GM12878 (cell line): ENCODE data around the gene WTAP.

Source experiments
- CEBPZ ChIP-seq: fragments of 150-350 bp; IDR thresholded peaks from 2 replicates; pipeline ENCODE4 v1.6.1; 2016; ENCODE audit warnings: low read depth, low read length
- EZH2 ChIP-seq: IDR thresholded peaks from 2 replicates; pipeline ENCODE4 v1.6.1; 2012; ENCODE audit warnings: low read depth, mild to moderate bottlenecking, control low read depth, inconsistent platforms, low read length, borderline replicate concordance; ENCODE audit not compliant: control insufficient read depth
- MXI1 ChIP-seq: fragments of 150-350 bp; IDR thresholded peaks from 2 replicates; pipeline ENCODE4 v1.6.1; 2011; ENCODE audit warnings: low read depth, mild to moderate bottlenecking, inconsistent platforms, low read length, improper control_type of control experiment
- POLR2A ChIP-seq: IDR thresholded peaks from 2 replicates; pipeline ENCODE4 v1.6.1; 2011; ENCODE audit warnings: low read depth, mild to moderate bottlenecking, low read length
- POLR2AphosphoS2 ChIP-seq: IDR thresholded peaks from 2 replicates; pipeline ENCODE4 v1.6.1; 2011; ENCODE audit warnings: low read depth, mild to moderate bottlenecking, low read length, improper control_type of control experiment, moderate library complexity
- RAD21 ChIP-seq: IDR thresholded peaks from 2 replicates; pipeline ENCODE4 v1.6.1; 2011; ENCODE audit warnings: mild to moderate bottlenecking, low read depth, low read length, moderate library complexity; ENCODE audit not compliant: insufficient read depth
- RELA ChIP-seq: fragments of 450-650 bp; IDR thresholded peaks from 2 replicates; pipeline ENCODE4 v1.8.0; 2014; ENCODE audit warnings: borderline replicate concordance; ENCODE audit not compliant: partially characterized antibody
- ZNF592 ChIP-seq: fragments of 450-650 bp; IDR thresholded peaks from 2 replicates; pipeline ENCODE4 v1.6.1; 2017; ENCODE audit warnings: mild to moderate bottlenecking, moderate library complexity
- TF ChIP-seq, protein P1 (sequence below), 3 experiments: IDR thresholded peaks in 2 of 3; conservative IDR thresholded peaks in 1 of 3; 2 replicates each; pipeline ENCODE4 v1.5.1; 2011; ENCODE audit warnings: low read depth in 3 of 3, low read length in 3 of 3, mild to moderate bottlenecking in 3 of 3, control low read depth in 2 of 3, moderate library complexity in 2 of 3, inconsistent platforms in 1 of 3, mixed read lengths in 1 of 3; ENCODE audit not compliant: control insufficient read depth in 2 of 3, insufficient read depth in 1 of 3; ENCODE audit errors: extremely low read depth in 1 of 3

DNA sequence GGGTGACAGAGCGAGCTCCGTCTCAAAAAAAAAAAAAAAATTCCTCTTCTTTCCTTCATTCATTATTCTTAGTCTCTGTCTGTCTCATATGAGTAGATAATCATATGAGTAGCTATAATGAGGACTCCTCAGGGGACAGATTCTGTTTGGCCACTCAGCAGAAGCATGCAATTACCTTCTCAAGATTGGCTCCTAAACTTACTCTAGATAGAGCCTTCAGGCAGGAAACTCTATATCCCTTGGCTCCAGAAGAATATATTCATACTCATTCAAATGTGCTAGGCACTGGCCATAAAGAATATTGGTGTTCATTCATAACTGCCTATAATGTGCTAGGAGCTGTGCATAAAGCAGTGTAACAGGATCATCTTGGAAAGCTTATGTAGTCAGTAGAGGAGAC lies 32.3 kb downstream of the WTAP start:
- TF ChIP-seq POLR2AphosphoS2 (no peak), RELA (no peak), RAD21 (no peak), EZH2 (no peak), MXI1 (no peak), POLR2A (no peak), CEBPZ (no peak), ZNF592 (no peak)
- TF ChIP-seq, protein P1, sequence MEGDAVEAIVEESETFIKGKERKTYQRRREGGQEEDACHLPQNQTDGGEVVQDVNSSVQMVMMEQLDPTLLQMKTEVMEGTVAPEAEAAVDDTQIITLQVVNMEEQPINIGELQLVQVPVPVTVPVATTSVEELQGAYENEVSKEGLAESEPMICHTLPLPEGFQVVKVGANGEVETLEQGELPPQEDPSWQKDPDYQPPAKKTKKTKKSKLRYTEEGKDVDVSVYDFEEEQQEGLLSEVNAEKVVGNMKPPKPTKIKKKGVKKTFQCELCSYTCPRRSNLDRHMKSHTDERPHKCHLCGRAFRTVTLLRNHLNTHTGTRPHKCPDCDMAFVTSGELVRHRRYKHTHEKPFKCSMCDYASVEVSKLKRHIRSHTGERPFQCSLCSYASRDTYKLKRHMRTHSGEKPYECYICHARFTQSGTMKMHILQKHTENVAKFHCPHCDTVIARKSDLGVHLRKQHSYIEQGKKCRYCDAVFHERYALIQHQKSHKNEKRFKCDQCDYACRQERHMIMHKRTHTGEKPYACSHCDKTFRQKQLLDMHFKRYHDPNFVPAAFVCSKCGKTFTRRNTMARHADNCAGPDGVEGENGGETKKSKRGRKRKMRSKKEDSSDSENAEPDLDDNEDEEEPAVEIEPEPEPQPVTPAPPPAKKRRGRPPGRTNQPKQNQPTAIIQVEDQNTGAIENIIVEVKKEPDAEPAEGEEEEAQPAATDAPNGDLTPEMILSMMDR (IDR thresholded peaks at IDR 0.05 in 2 of 3, conservative IDR thresholded peaks at IDR 0.05 in 1 of 3; ENCODE audit: control insufficient read depth in 2 of 3, extremely low read depth in 1 of 3, insufficient read depth in 1 of 3, low read depth in 3 of 3, low read length in 3 of 3): no peak
